Upper lobe of right lung (tissue), 1 donor: Measurements from ENCODE around the gene MINK1. TPM values are rescaled to one million over a fixed set of nuclear protein-coding genes. Genes with fewer than 3 reads are reported as not detected.
A peak's percentile ranks its signal among the peaks of the same experiment; 100 is the strongest.
"Not testable (repeated sequence)": the region's sequence is repeated elsewhere in the genome, so short reads cannot be mapped to it uniquely, and the experiment has no call there.

Experiments
- ATAC-seq: fragments of 200-7000 bp; cut with Tn5 transposase; one replicate; pipeline ENCODE4 v1.9.1; 2020; ENCODE audit warnings: mild to moderate bottlenecking, moderate library complexity
- DNase-seq: peaks from one replicate; pipeline ENCODE4 v3.0.0-alpha.2; 2020
- H3K27ac ChIP-seq: fragments of 200-600 bp; one replicate; pipeline ENCODE4 v1.8.0; 2022
- H3K27me3 ChIP-seq: fragments of 200-600 bp; one replicate; pipeline ENCODE4 v1.8.0; 2022; ENCODE audit warnings: mild to moderate bottlenecking
- H3K36me3 ChIP-seq: fragments of 200-600 bp; one replicate; pipeline ENCODE4 v1.8.0; 2022
- H3K4me1 ChIP-seq: fragments of 200-600 bp; one replicate; pipeline ENCODE4 v1.8.0; 2022
- H3K4me3 ChIP-seq: fragments of 200-600 bp; one replicate; pipeline ENCODE4 v1.8.0; 2022; ENCODE audit warnings: mild to moderate bottlenecking
- H3K9me3 ChIP-seq: fragments of 200-600 bp; one replicate; pipeline ENCODE4 v1.8.0; 2022
- CTCF ChIP-seq: fragments of 200-600 bp; IDR thresholded peaks from one replicate; pipeline ENCODE4 v1.8.0; 2022; ENCODE audit warnings: antibody characterized with exemption
- intact Hi-C: fragments of 100-400 bp; cut with DNase I; formaldehyde crosslinking; loops from one replicate; pipeline ENCODE4 v1.11.0; 2022
- total RNA-seq: library from RNA; stranded (reverse); fragmentation: NEBNext Ultra II Directional; extraction: Animal tissue kit (Norgen Biotek cat#: 25700); gene quantifications from one replicate; pipeline ENCODE4 v1.2.1, GENCODE V29; 2021
- donor health status: DM: no; HTN: yes; CAD: no; lungs with severe emphysema.

Gene MINK1
- total RNA-seq, 1 donor from 2014 or later = 121 TPM

GRCh38 chr17:4900231-4901107 is 67.3 kb downstream of the MINK1 start:
- H3K27me3 ChIP-seq = peaks cover 6% of the 10 kb centered on the region
- TF ChIP-seq CTCF = no peak
- H3K4me3 ChIP-seq = peak overlapping the region; percentile 53
- H3K36me3 ChIP-seq = peaks cover 18% of the 10 kb centered on the region
- ATAC-seq = peak; percentile 2
- H3K27ac ChIP-seq = no peak overlapping the region
- DNase-seq = peak; percentile 75
- intact Hi-C loops = loop anchor here (10.0 kb wide), 1 partner anchor 164 kb away; no protein-coding TSS in a partner anchor
- peaks cover 9% of the 10 kb centered on the region for H3K4me1 ChIP-seq
- no peaks in the 10 kb centered on the region for H3K9me3 ChIP-seq

GRCh38 chr17:4901108-4901647 is 68.0 kb downstream of the MINK1 start:
- Histone ChIP-seq H3K9me3 (no peaks in the 10 kb centered on the region), H3K27ac (peak overlapping the region; percentile 11), H3K4me1 (peaks cover 9% of the 10 kb centered on the region), H3K36me3 (peaks cover 11% of the 10 kb centered on the region), H3K4me3 (peak overlapping the region; percentile 53), H3K27me3 (peaks cover 6% of the 10 kb centered on the region)
- DNase-seq = no peak
- no peak for TF ChIP-seq CTCF
- ATAC-seq = no peak
- intact Hi-C loops = loop anchor here (10.0 kb wide), 1 partner anchor 164 kb away; no protein-coding TSS in a partner anchor

- Histone ChIP-seq H3K4me3 (peak overlapping the region; percentile 53), H3K27ac (peak overlapping the region; percentile 42), H3K36me3 (peaks cover 5% of the 10 kb centered on the region), H3K4me1 (peaks cover 9% of the 10 kb centered on the region), H3K27me3 (peaks cover 6% of the 10 kb centered on the region), H3K9me3 (no peaks in the 10 kb centered on the region)
- DNase-seq = peak; percentile 86
- intact Hi-C loops = loop anchor here (10.0 kb wide), 1 partner anchor 163 kb away; no protein-coding TSS in a partner anchor
- TF ChIP-seq CTCF = no peak
- peak; percentile 61 for ATAC-seq
Observed at GRCh38 chr17:4901648-4902344, 68.7 kb downstream of the MINK1 start.

GRCh38 chr17:4902540-4902939 is 69.4 kb downstream of the MINK1 start:
- Histone ChIP-seq H3K27ac (peak overlapping the region; percentile 42), H3K27me3 (peaks cover 6% of the 10 kb centered on the region), H3K36me3 (no peaks in the 10 kb centered on the region), H3K4me1 (peaks cover 9% of the 10 kb centered on the region), H3K4me3 (no peak overlapping the region), H3K9me3 (no peaks in the 10 kb centered on the region)
- no peak for TF ChIP-seq CTCF
- DNase-seq (no peak), ATAC-seq (no peak)
- intact Hi-C loops = loop anchor here (10.0 kb wide), 1 partner anchor 162 kb away; no protein-coding TSS in a partner anchor

GRCh38 chr17:4903051-4903818 is 70.1 kb downstream of the MINK1 start, which contains the start of gene CHRNE:
CHRNE (minus strand) TSS chr17:4903098; CDS start chr17:4903063, 35 bp downstream.
- intact Hi-C loops = loop anchor here (10.0 kb wide), 1 partner anchor 162 kb away; no protein-coding TSS in a partner anchor
- ATAC-seq (peak; percentile 53), DNase-seq (no peak)
- Histone ChIP-seq H3K27me3 (peaks cover 6% of the 10 kb centered on the region), H3K4me3 (peak within 1 kb of the TSS; percentile 6), H3K4me1 (peaks cover 9% of the 10 kb centered on the region), H3K27ac (peak within 1 kb of the TSS; percentile 42), H3K9me3 (no peaks in the 10 kb centered on the region), H3K36me3 (no peaks in the 10 kb centered on the region)
- TF ChIP-seq CTCF = peak; percentile 77

- not testable (repeated sequence) for ATAC-seq
- intact Hi-C loops = loop anchor here (10.0 kb wide), 1 partner anchor 158 kb away; no protein-coding TSS in a partner anchor
Observed at GRCh38 chr17:4906642-4907041, 73.5 kb downstream of the MINK1 start.

More at GRCh38 chr17:4906642-4907041, 73.5 kb downstream of the MINK1 start:
- H3K9me3 ChIP-seq, DNase-seq, H3K27ac ChIP-seq, H3K4me1 ChIP-seq, H3K27me3 ChIP-seq, H3K36me3 ChIP-seq, H3K4me3 ChIP-seq: not testable (repeated sequence)
